Measurements from ENCODE around the gene ARHGAP8. TPM values are rescaled to one million over a fixed set of nuclear protein-coding genes. Genes with fewer than 3 reads are reported as not detected.
"Not testable (repeated sequence)": the region's sequence is repeated elsewhere in the genome, so short reads cannot be mapped to it uniquely, and the experiment has no call there.

Gene ARHGAP8
- total RNA-seq, 2 experiments from 2014 or later: not detected

GRCh38 chr22:44898236-44898635, 145.9 kb downstream of the ARHGAP8 start:
- POLR2A ChIA-PET: interaction anchor here (0.6 kb wide), 1 partner anchor 1035 kb away, joined by 4 read pairs; no protein-coding TSS in a partner anchor
- intact Hi-C loops (cut with micrococcal nuclease; ENCODE audit: unreplicated experiment): no loop called here
- Histone ChIP-seq H3K9me2 (ENCODE audit: insufficient read depth, low read length) (no peaks in the 10 kb centered on the region), H3K4me3 (ENCODE audit: low read depth, low read length, poor library complexity, severe bottlenecking) (no peak overlapping the region), H4K20me1 (ENCODE audit: insufficient read depth, low read length) (no peaks in the 10 kb centered on the region), H3K79me2 (ENCODE audit: insufficient read depth, low read depth, low read length) (no peaks in the 10 kb centered on the region), H2AFZ (ENCODE audit: low read length) (no peak overlapping the region), H3K9me3 (ENCODE audit: low read length) (no peaks in the 10 kb centered on the region), H3K4me2 (ENCODE audit: low read length) (no peak overlapping the region), H3K36me3 (ENCODE audit: insufficient read depth, low read length) (no peaks in the 10 kb centered on the region), H3K27ac (ENCODE audit: low read depth, low read length, poor library complexity, severe bottlenecking) (no peak overlapping the region), H3K4me1 (ENCODE audit: insufficient read depth, low read length, poor library complexity, severe bottlenecking) (no peaks in the 10 kb centered on the region)
- DNase-seq (ENCODE audit: low spot score): no peak
- CTCF ChIA-PET (ENCODE audit: unreplicated experiment): no interaction called here
- BruUV-seq (replicated peaks): no TSS peak
- no peak for TF ChIP-seq EZH2phosphoT487 (IDR thresholded peaks at IDR 0.05; ENCODE audit: borderline replicate concordance, low read depth, low read length)
- TF ChIP-seq, protein P1, sequence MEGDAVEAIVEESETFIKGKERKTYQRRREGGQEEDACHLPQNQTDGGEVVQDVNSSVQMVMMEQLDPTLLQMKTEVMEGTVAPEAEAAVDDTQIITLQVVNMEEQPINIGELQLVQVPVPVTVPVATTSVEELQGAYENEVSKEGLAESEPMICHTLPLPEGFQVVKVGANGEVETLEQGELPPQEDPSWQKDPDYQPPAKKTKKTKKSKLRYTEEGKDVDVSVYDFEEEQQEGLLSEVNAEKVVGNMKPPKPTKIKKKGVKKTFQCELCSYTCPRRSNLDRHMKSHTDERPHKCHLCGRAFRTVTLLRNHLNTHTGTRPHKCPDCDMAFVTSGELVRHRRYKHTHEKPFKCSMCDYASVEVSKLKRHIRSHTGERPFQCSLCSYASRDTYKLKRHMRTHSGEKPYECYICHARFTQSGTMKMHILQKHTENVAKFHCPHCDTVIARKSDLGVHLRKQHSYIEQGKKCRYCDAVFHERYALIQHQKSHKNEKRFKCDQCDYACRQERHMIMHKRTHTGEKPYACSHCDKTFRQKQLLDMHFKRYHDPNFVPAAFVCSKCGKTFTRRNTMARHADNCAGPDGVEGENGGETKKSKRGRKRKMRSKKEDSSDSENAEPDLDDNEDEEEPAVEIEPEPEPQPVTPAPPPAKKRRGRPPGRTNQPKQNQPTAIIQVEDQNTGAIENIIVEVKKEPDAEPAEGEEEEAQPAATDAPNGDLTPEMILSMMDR (conservative IDR thresholded peaks at IDR 0.05; ENCODE audit: low read length): no peak

GRCh38 chr22:44901301-44901700, 148.9 kb downstream of the ARHGAP8 start:
- no peaks in the 10 kb centered on the region for H3K9me2 ChIP-seq (ENCODE audit: insufficient read depth, low read length)
- no peaks in the 10 kb centered on the region for H3K9me3 ChIP-seq (ENCODE audit: low read length)
- no peak overlapping the region for H3K4me2 ChIP-seq (ENCODE audit: low read length)
- POLR2A ChIA-PET: interaction anchor here (0.8 kb wide), 1 partner anchor 23 kb away, joined by 3 read pairs; no protein-coding TSS in a partner anchor
- H2AFZ ChIP-seq (ENCODE audit: low read length): no peak overlapping the region
- BruUV-seq (replicated peaks): no TSS peak
- peak; percentile 8 for DNase-seq (ENCODE audit: low spot score)
- H3K27ac ChIP-seq (ENCODE audit: low read depth, low read length, poor library complexity, severe bottlenecking): no peak overlapping the region
- H3K4me1 ChIP-seq (ENCODE audit: insufficient read depth, low read length, poor library complexity, severe bottlenecking): no peaks in the 10 kb centered on the region
- H3K36me3 ChIP-seq (ENCODE audit: insufficient read depth, low read length): no peaks in the 10 kb centered on the region
- H4K20me1 ChIP-seq (ENCODE audit: insufficient read depth, low read length): no peaks in the 10 kb centered on the region
- TF ChIP-seq, protein P1 (conservative IDR thresholded peaks at IDR 0.05; ENCODE audit: low read length): no peak
- no peak for TF ChIP-seq EZH2phosphoT487 (IDR thresholded peaks at IDR 0.05; ENCODE audit: borderline replicate concordance, low read depth, low read length)
- H3K4me3 ChIP-seq (ENCODE audit: low read depth, low read length, poor library complexity, severe bottlenecking): no peak overlapping the region
- CTCF ChIA-PET (ENCODE audit: unreplicated experiment): interaction anchor here (0.5 kb wide), 1 partner anchor 355 kb away, joined by 5 read pairs; no protein-coding TSS in a partner anchor
- intact Hi-C loops (cut with micrococcal nuclease; ENCODE audit: unreplicated experiment): no loop called here
- H3K79me2 ChIP-seq (ENCODE audit: insufficient read depth, low read depth, low read length): no peaks in the 10 kb centered on the region

- CTCF ChIA-PET (ENCODE audit: unreplicated experiment); H3K36me3 ChIP-seq (ENCODE audit: insufficient read depth, low read length); DNase-seq (ENCODE audit: low spot score); H3K4me2 ChIP-seq (ENCODE audit: low read length); H3K27ac ChIP-seq (ENCODE audit: low read depth, low read length, poor library complexity, severe bottlenecking); BruUV-seq (replicated peaks); H3K4me1 ChIP-seq (ENCODE audit: insufficient read depth, low read length, poor library complexity, severe bottlenecking); H2AFZ ChIP-seq (ENCODE audit: low read length); intact Hi-C loops (cut with micrococcal nuclease; ENCODE audit: unreplicated experiment); H3K9me2 ChIP-seq (ENCODE audit: insufficient read depth, low read length); H3K79me2 ChIP-seq (ENCODE audit: insufficient read depth, low read depth, low read length); H4K20me1 ChIP-seq (ENCODE audit: insufficient read depth, low read length); H3K4me3 ChIP-seq (ENCODE audit: low read depth, low read length, poor library complexity, severe bottlenecking); H3K9me3 ChIP-seq (ENCODE audit: low read length): not testable (repeated sequence)
- POLR2A ChIA-PET: interaction anchor here (0.6 kb wide), 1 partner anchor 505 kb away, joined by 3 read pairs; no protein-coding TSS in a partner anchor
These were observed 150.8 kb downstream of the ARHGAP8 start for GRCh38 chr22:44903164-44903563.

- H3K36me3 ChIP-seq (ENCODE audit: insufficient read depth, low read length); H3K4me2 ChIP-seq (ENCODE audit: low read length); intact Hi-C loops (cut with micrococcal nuclease; ENCODE audit: unreplicated experiment); H3K4me1 ChIP-seq (ENCODE audit: insufficient read depth, low read length, poor library complexity, severe bottlenecking); DNase-seq (ENCODE audit: low spot score); H3K4me3 ChIP-seq (ENCODE audit: low read depth, low read length, poor library complexity, severe bottlenecking); H3K27ac ChIP-seq (ENCODE audit: low read depth, low read length, poor library complexity, severe bottlenecking); H4K20me1 ChIP-seq (ENCODE audit: insufficient read depth, low read length); H3K9me3 ChIP-seq (ENCODE audit: low read length); H2AFZ ChIP-seq (ENCODE audit: low read length); H3K9me2 ChIP-seq (ENCODE audit: insufficient read depth, low read length); POLR2A ChIA-PET; CTCF ChIA-PET (ENCODE audit: unreplicated experiment); H3K79me2 ChIP-seq (ENCODE audit: insufficient read depth, low read depth, low read length); BruUV-seq (replicated peaks): not testable (repeated sequence)
These were observed 152.2 kb downstream of the ARHGAP8 start for GRCh38 chr22:44904492-44905152.
